A549 treated with dexamethasone at 1 μM for 4 hours (cell line): ENCODE data around the gene C8B. TPM values are rescaled to one million over a fixed set of nuclear protein-coding genes. Genes with fewer than 3 reads are reported as not detected.

Experiments
- total RNA-seq: library from RNA; stranded (reverse); fragments of 200-300 nt; extraction: Qiagen RNA extraction; gene quantifications from 5 replicates; pipeline ENCODE4 v1.2.3, GENCODE V29; 2022

The C8B gene
- not detected in 5 replicates for total RNA-seq

DNA sequence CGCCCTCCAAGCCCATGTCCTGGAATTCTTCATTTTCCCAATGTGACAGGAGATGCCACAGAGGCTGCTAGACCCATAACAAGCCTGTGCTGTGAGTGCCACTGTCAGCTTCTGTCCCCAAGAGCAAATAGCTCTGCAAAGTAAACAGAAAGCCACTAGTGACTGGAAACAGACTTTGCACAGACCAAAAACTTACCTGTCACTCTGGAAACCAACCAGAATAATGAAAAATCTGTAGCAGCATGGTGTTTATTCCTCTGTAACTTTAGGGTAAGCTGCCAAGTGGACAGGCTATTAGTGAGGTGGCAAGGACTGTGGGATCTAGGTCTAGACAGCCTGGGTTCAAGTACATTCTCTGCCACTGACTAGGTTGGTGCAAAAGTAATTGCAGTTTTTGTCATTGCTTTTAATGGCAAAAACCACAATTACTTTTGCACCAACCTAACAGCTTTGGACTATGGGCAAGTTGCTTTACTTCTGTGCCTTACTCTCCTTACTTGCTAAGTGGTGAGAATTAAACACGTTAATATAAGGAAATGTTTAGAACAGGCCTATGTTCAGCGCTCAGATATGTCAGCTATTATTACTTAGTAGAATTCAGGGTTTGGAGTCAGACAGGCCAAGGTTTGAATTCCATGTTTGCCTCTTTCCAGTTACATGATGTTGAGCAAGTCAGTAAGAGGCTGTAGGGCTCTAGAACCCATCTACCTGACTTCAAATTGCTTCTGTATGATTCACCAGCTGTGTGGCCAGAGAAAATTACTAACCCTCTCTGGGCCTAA is at the start of gene C8B:
TSS of gene C8B (minus strand) at position 100 of the 782 bp plus-strand sequence. CDS start at position 33, 67 bp downstream.

Other genes with a start within 250 kb of the C8B start
- not detected in 5 replicates for gene FYB2, start 146.6 kb downstream of the C8B start, total RNA-seq
- not detected in 5 replicates for gene C8A, start 111.2 kb downstream of the C8B start, total RNA-seq